Midbrain (tissue), 1 donor: ENCODE measurements around the gene TRAF3.
"Not testable (repeated sequence)": the region's sequence is repeated elsewhere in the genome, so short reads cannot be mapped to it uniquely, and the experiment has no call there.

Source experiments
- DNase-seq: peaks from one replicate; lab custom pipeline; 2025; lab: John Stamatoyannopoulos, UW

Gene TRAF3

DNA sequence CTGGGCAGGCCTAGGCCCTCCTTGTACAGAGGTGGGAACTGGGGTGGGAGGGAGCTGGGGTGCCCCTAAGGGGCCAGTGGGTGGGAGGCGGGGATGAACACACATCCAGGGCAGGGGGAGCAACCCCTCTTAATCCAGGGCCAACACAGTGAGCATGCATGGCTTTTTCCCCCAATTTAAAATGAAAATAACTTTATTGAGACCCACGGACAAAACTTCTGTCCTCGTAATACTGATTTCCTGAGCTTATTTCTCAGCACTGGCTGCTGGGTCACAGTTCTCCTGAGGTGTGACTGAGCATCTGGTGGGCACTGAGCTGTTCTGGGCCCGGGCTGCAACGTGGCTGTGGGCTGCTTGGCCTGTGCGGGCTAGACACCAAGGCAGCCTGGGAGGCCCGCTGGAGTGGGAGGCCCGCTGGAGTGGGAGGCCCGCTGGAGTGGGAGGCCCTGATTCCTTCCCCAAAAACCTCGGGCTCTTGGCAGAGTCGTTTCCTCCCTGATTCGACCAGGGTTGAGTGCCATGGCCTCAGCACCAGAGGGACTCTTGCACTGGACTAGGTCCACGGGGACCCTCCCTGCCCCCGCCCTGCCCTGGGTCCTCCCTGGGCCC is 24.9 kb upstream of the TRAF3 start:
- DNase-seq, result no peak

GRCh38 chr14:102754370-102755262 is 22.6 kb upstream of the TRAF3 start:
- no peak for DNase-seq

DNA sequence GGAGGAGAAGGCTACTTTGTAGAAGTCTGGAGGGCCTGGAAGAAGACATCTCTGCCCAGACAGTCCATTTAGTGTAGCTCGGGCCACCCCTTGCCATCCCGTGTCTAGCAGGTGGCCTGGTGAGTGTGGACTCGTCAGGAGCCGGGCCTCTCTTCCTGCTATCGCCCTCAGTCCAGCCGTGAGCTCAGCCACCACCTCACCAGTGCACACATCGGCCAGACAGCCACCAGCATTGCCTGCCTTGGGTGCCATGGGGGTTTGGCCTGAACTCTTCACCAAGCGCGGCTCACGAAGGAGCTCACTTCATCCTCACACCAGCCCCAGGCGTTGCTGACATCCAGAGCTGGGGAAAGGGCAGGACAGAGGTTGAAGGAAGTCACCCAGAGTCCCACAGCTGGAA is 19.6 kb upstream of the TRAF3 start:
- no peak for DNase-seq

DNA sequence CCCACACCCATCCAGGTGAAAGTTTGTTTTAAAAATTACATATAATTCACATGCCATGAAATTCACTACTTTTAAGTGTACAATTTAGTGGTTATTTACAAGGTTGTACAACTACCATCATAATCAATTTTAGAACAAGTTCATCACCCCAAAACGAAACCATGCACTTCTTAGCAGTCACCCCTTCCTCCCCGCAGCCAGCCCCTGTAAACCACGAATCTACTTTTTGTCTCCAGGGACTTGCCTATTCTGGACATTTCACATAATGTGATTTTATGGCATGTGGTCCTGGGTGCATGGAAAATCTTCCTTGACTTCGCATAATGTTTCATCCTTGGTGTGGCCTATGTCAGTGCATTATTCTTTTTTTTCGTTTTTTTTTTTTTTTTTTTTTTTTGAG is 19.2 kb upstream of the TRAF3 start:
- no peak for DNase-seq

DNA sequence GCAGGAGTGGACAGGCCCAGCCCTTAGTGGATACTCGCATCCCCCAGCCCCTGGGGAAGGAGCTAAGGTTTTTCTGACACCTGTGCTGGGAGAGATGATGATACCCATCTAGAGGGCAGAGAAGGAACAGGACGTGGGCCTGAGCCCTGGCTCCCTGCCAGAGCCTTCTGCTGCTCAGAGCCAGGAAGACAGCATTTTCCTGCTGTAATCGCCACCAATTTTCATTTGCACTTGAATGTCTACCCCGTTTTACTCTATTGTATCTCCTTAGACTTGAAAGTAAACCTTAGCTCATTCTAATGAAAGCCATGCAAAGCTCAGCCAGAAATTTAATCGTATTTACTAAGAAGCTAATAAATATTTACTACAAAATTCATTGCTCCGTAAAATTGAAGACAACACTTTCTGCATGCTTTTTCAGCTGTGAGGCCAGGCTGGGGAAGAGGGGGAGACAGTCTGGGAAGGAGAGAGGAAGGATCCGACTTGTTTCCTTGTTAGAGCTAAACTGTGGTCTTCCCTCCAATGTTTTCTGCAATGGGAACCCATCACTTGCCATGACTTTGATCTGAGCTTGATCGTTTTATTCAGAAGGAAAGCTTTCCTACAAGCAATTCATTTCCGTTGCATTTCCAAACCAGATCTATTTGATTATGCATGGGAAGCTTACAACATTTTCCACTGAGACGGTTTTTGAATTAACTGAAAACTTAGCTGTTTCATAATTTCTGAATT is 17.6 kb upstream of the TRAF3 start:
- no peak for DNase-seq

GRCh38 chr14:102760496-102761193 is 16.6 kb upstream of the TRAF3 start:
- no peak for DNase-seq

- DNase-seq, result no peak
These were observed 16.0 kb upstream of the TRAF3 start for GRCh38 chr14:102761206-102761605.

DNA sequence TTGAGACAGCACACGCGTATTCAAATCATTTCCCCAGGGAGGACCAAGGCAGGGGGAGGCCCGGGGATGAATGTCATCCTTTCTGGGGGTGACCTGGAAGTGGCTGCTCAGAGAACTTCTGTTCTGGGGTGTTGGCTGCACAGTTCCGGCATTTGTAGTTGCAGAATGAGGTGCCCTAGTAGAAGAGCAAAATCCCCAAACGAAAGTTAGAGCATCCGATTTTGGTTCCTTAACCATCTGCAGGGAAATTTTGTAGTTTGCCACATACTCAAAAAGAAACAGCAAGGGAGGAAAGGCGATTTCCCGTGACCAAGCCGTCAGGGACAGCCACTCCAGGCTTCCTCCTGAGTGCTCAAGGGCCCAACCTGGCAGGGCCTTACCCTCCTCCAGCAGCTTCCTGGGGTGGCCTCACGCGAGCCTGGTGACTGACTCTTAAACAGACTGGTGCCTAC is 13.0 kb upstream of the TRAF3 start:
- no peak for DNase-seq

- DNase-seq, result not testable (repeated sequence)
These were observed 11.5 kb upstream of the TRAF3 start for GRCh38 chr14:102765770-102766169.

- DNase-seq, result peak; percentile 4
These were observed 8.8 kb upstream of the TRAF3 start for GRCh38 chr14:102768223-102769048.

GRCh38 chr14:102769049-102769327 is 8.3 kb upstream of the TRAF3 start:
- DNase-seq, result no peak

DNA sequence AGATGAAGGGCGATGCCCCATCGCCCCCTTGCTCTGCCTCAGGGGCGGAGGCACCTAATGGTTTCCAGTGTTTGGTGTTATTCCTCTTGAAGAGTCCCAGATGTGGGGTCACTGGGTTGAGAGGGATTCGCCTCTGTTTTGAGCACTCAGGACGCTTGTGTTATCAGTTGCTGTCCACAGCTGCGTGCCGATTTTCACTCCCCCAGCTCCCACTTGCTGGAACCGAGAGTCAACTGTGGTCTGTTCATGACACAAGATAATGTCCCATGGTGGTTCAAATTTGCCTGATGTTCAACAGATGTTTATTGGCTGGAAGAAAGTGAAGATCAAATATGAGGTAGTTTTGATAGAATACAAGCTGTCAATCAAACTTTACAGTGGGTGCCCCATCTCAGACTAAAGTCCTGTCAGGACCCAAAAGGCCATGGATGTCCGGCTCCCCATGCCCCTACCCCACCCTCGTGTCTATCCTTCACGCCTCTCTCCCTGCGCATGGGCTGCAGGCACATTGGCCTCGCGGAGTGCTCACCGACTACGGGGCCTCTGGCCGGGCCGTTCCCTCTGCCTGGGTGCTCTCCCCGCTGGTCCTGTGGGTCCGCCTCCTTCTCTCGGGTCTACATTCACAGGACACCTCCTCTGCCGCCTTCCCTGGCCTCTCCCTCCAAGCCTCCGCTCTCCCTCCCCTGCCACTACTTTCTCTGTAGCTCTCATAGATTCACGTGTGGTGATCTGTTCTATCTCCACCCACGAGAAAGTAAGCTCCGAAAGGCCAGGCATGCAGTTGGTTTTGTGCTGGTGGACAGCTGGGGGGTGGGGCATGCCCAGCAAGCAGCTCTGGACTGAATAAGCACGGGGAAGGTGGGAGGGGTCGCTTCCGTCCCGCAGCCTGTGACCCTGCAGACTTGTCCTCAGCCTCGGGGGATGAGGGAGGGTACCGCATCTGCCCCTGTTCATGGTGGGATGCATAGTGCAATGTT is 6.8 kb upstream of the TRAF3 start:
- DNase-seq, result no peak

GRCh38 chr14:102771144-102771543 is 6.1 kb upstream of the TRAF3 start:
- no peak for DNase-seq

DNA sequence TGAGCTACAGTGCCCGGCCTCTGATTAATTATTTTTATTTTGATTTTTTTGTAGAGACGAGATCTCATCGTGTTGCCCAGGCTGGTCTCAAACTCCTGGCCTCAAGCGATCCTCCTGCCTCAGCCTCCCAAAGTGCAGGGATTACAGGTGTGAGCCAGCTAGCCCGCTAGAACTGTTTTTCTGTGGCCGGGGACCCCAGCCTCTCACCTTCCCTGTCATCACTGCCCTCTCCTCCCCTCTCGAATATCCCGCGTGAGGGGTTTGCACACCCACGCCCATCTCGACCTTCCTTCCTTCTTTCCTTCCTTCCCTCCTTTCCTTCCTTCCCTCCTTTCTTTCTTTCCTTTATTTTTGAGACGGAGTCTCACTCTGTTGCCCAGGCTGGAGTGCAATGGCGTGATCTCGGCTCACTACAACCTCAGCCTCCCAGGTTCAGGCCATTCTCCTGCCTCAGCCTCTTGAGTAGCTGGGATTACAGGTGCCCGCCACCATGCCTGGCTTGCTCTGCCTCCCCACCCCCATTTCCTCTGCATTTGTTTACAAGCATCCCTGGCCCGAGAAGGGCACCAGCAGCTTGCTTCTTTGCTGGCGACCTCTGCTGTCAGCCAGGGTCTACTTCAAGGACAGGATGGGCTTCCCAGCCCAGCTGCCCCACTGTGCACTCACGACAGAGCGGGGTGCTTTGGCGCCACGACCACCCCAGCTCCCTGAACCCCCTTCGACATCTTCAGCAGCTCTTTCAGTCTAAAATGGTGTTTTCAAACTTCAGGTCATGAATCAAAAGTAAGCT is 4.3 kb upstream of the TRAF3 start:
- no peak for DNase-seq

- DNase-seq, result peak; percentile 75
These were observed 2.7 kb upstream of the TRAF3 start for GRCh38 chr14:102774391-102775153.

GRCh38 chr14:102775855-102776760 is 1.1 kb upstream of the TRAF3 start:
- DNase-seq, result no peak

GRCh38 chr14:102777711-102778337 is 575 bp downstream of the TRAF3 start:
- peak; percentile 14 for DNase-seq
